ENCODE results near the gene COASY.
"Not testable (repeated sequence)": the region's sequence is repeated elsewhere in the genome, so short reads cannot be mapped to it uniquely, and the experiment has no call there.

DNA sequence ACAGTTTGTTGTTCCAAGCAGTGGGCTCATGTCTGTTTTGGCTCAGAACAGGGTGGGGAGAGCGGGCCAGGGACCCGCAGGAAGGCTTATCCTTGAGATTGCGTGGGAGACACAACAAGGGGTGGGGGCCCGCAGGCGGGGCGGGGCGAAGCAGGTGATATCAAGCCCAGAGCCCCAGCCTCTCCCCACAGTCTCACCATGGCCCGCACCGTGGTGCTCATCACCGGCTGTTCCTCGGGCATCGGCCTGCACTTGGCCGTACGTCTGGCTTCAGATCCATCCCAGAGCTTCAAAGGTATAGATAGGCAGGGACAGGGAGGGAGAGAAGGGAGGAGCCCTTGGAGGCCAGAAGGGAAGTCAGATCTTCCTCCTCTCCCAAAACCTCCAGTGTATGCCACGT, 9.2 kb upstream of the COASY start, which contains the start of gene HSD17B1:
- not testable (repeated sequence) for TF ChIP-seq CTCF (IDR thresholded peaks at IDR 0.05; ENCODE audit: low read depth, low read length); EZH2phosphoT487 (IDR thresholded peaks at IDR 0.05; ENCODE audit: low read depth)

All from OCI-LY3 (cell line).